Osteoblast (primary cell): ENCODE measurements around the gene IREB2. TPM values are rescaled to one million over a fixed set of nuclear protein-coding genes. Genes with fewer than 3 reads are reported as not detected.
A peak's percentile ranks its signal among the peaks of the same experiment; 100 is the strongest.

Experiments used
- DNase-seq: peaks from one replicate; pipeline ENCODE4 v3.0.0; 2011; ENCODE audit warnings: low spot score, mixed read lengths; ENCODE audit not compliant: insufficient read length; ENCODE audit errors: missing footprints
- H2AFZ ChIP-seq: 2 replicates; pipeline ENCODE4 v1.6.0; 2011; ENCODE audit warnings: mild to moderate bottlenecking, low read length
- H3K27ac ChIP-seq: 2 replicates; pipeline ENCODE4 v1.5.1; 2011; ENCODE audit warnings: mild to moderate bottlenecking, low read depth, low read length, moderate library complexity
- H3K27me3 ChIP-seq: 2 replicates; pipeline ENCODE4 v1.6.0; 2012; ENCODE audit warnings: mild to moderate bottlenecking, control low read depth, inconsistent platforms, low read length, moderate library complexity; ENCODE audit not compliant: insufficient read depth
- H3K36me3 ChIP-seq: 2 replicates; pipeline ENCODE4 v1.5.1; 2011; ENCODE audit warnings: mild to moderate bottlenecking, low read length, control low read depth, moderate library complexity; ENCODE audit not compliant: insufficient read depth
- H3K4me1 ChIP-seq: 2 replicates; pipeline ENCODE4 v1.5.1; 2011; ENCODE audit warnings: mild to moderate bottlenecking, low read length, control low read depth, moderate library complexity; ENCODE audit not compliant: insufficient read depth
- H3K4me2 ChIP-seq: 2 replicates; pipeline ENCODE4 v1.6.0; 2011; ENCODE audit warnings: mild to moderate bottlenecking, low read length; ENCODE audit not compliant: insufficient read depth
- H3K4me3 ChIP-seq: fragments of 200-600 bp; sonication (generic); 3 replicates; pipeline ENCODE4 v1.5.1; 2012; ENCODE audit warnings: mild to moderate bottlenecking, low read length, inconsistent platforms; ENCODE audit not compliant: insufficient read depth
- H3K79me2 ChIP-seq: 2 replicates; pipeline ENCODE4 v1.6.0; 2012; ENCODE audit warnings: mild to moderate bottlenecking, low read length, control low read depth, inconsistent platforms; ENCODE audit not compliant: insufficient read depth
- H3K9me3 ChIP-seq: 2 replicates; pipeline ENCODE4 v1.5.1; 2011; ENCODE audit warnings: low read depth, low read length, control low read depth
- H4K20me1 ChIP-seq: 2 replicates; pipeline ENCODE4 v1.6.0; 2012; ENCODE audit warnings: mild to moderate bottlenecking, low read length, control low read depth; ENCODE audit not compliant: insufficient read depth
- total RNA-seq: library from RNA; depleted of rRNA; stranded (reverse); fragments of >200 nt; gene quantifications from 2 replicates; pipeline ENCODE4 v1.2.3, GENCODE V29; 2012
- TF ChIP-seq, protein P1 (sequence below): IDR thresholded peaks from 2 replicates; pipeline ENCODE4 v1.5.1; 2011; ENCODE audit warnings: mild to moderate bottlenecking, low read depth, low read length, moderate library complexity; ENCODE audit errors: extremely low read depth

The IREB2 gene
- total RNA-seq, 1 donor = 26.8 TPM

DNA sequence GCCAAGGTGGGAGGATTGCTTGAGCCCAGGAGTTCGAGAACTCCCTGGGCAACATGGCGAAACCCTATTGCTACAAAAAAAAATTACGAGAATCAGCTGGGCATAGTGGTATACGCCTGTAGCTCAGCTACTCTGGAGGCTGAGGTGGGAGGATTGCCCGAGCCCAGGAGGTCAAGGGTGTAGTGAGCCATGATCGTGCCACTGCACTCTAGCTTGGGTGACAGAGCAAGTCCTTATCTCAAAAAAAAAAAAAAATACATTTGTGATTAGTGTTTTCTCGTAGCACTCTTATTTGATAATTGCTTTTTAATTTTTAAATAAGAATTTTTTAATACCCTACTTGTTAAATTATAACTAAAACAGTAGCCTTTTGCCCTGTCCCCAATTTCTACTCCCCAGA, 18.4 kb downstream of the IREB2 start:
- Histone ChIP-seq H3K9me3 (no peaks in the 10 kb centered on the region), H3K27me3 (no peaks in the 10 kb centered on the region), H3K4me3 (no peak overlapping the region), H3K27ac (no peak overlapping the region), H2AFZ (no peak overlapping the region), H3K4me1 (peaks cover 13% of the 10 kb centered on the region), H3K4me2 (no peak overlapping the region), H4K20me1 (peaks cover 84% of the 10 kb centered on the region), H3K36me3 (no peaks in the 10 kb centered on the region), H3K79me2 (peaks cover 99% of the 10 kb centered on the region)
- TF ChIP-seq, protein P1, sequence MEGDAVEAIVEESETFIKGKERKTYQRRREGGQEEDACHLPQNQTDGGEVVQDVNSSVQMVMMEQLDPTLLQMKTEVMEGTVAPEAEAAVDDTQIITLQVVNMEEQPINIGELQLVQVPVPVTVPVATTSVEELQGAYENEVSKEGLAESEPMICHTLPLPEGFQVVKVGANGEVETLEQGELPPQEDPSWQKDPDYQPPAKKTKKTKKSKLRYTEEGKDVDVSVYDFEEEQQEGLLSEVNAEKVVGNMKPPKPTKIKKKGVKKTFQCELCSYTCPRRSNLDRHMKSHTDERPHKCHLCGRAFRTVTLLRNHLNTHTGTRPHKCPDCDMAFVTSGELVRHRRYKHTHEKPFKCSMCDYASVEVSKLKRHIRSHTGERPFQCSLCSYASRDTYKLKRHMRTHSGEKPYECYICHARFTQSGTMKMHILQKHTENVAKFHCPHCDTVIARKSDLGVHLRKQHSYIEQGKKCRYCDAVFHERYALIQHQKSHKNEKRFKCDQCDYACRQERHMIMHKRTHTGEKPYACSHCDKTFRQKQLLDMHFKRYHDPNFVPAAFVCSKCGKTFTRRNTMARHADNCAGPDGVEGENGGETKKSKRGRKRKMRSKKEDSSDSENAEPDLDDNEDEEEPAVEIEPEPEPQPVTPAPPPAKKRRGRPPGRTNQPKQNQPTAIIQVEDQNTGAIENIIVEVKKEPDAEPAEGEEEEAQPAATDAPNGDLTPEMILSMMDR = no peak
- no peak for DNase-seq

DNA sequence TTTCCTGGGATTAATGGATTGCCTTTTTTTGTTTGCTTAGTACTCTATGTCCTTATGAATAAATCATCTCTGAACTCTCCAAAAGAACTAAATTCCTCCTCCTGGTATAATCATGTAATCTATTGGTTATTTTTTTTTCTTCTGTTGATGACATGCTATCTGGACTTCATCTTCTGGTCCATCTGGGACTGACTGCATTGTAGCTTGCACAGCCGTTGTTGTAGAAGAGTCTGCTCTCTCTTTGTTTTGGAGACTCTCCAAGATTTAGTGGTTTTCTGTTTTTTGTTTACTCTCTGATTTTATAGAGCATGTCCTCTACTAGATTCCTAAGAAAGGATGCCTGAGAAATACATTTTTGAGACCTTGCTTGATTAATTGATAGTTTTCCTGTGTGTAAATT, 19.1 kb downstream of the IREB2 start:
- H2AFZ ChIP-seq = no peak overlapping the region
- H4K20me1 ChIP-seq = peaks cover 82% of the 10 kb centered on the region
- H3K9me3 ChIP-seq = no peaks in the 10 kb centered on the region
- peaks cover 98% of the 10 kb centered on the region for H3K79me2 ChIP-seq
- TF ChIP-seq, protein P1 = no peak
- H3K4me2 ChIP-seq = no peak overlapping the region
- DNase-seq = peak; percentile 71
- H3K27me3 ChIP-seq = no peaks in the 10 kb centered on the region
- H3K4me3 ChIP-seq = no peak overlapping the region
- H3K36me3 ChIP-seq = no peaks in the 10 kb centered on the region
- no peak overlapping the region for H3K27ac ChIP-seq
- H3K4me1 ChIP-seq = peaks cover 13% of the 10 kb centered on the region

DNA sequence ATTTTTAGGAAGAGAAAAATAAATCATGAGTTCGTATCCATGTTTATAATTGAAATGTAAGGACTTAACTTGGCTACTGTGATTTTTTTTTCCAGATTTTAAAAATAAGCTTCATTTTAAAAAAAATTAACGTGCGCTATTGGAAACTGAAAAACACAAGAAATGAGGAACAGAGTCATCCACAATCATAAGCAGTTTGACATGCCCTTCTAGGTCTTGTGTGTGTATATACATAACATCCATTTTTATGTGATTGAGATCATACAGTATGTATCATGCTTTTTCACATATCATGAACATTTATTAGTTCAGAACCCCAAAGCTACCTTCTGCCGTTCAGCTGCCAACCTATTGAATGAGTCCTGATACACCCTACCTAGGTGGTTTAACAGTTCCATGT, 22.7 kb downstream of the IREB2 start:
- H3K27me3 ChIP-seq = no peaks in the 10 kb centered on the region
- no peak overlapping the region for H3K4me2 ChIP-seq
- peaks cover 27% of the 10 kb centered on the region for H3K36me3 ChIP-seq
- no peak overlapping the region for H2AFZ ChIP-seq
- no peak for DNase-seq
- H3K4me1 ChIP-seq = peaks cover 11% of the 10 kb centered on the region
- H3K79me2 ChIP-seq = peaks cover 88% of the 10 kb centered on the region
- no peaks in the 10 kb centered on the region for H3K9me3 ChIP-seq
- H3K4me3 ChIP-seq = no peak overlapping the region
- no peak overlapping the region for H3K27ac ChIP-seq
- TF ChIP-seq, protein P1 = no peak
- peaks cover 57% of the 10 kb centered on the region for H4K20me1 ChIP-seq

DNA sequence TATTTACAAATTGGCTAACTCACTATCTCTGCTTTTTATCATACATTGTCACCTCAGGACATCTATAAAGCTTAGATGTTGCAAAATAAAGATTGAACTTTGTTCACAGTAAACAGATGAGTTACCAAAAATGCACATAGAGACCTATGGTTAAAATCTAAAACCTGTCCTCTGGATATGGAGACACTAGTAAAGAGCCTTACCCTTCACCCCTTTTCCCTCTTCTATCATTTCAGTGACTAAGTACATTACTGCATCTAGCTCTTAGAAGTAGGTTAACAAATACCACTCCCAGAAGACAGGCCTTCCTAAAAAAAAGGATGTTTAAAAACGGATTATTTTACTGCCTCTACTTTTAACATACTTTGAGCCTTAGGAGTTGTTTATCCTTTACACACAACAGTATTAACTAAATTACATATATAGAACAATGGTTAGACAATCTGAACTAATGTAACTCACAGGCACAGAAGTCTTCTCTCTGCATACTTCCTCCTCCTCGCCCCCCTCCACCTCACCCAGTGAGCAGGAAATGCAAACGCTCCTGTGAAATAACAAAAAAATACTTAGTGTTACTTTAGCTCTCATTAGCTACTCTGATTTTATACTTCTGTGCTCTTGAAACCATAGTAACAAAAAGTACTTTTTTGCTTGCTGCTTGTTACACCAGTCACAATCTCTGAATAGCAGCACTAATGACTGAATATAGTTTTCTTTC, 23.3 kb downstream of the IREB2 start:
- H3K36me3 ChIP-seq = peaks cover 33% of the 10 kb centered on the region
- H4K20me1 ChIP-seq = peaks cover 51% of the 10 kb centered on the region
- no peak overlapping the region for H2AFZ ChIP-seq
- peaks cover 85% of the 10 kb centered on the region for H3K79me2 ChIP-seq
- H3K4me3 ChIP-seq = no peak overlapping the region
- no peak overlapping the region for H3K4me2 ChIP-seq
- peaks cover 6% of the 10 kb centered on the region for H3K4me1 ChIP-seq
- H3K9me3 ChIP-seq = no peaks in the 10 kb centered on the region
- peak overlapping the region; percentile 6 for H3K27ac ChIP-seq
- TF ChIP-seq, protein P1 = no peak
- DNase-seq = no peak
- H3K27me3 ChIP-seq = no peaks in the 10 kb centered on the region
